MCF 10A (cell line): ENCODE results near the gene BBS5. TPM values are rescaled to one million over a fixed set of nuclear protein-coding genes. Genes with fewer than 3 reads are reported as not detected.
"Not testable (repeated sequence)": the region's sequence is repeated elsewhere in the genome, so short reads cannot be mapped to it uniquely, and the experiment has no call there.

Experiments used
- Bru-seq: library from RNA; stranded (reverse); fragments of 400-500 nt; gene quantifications from one replicate; lab custom pipeline; 2021; lab: Mats Ljungman, UMichigan
- BruChase-seq, 2 experiments: library from RNA; stranded (reverse); fragments of 400-500 nt; gene quantifications; one replicate each; lab custom pipeline; 2021; lab: Mats Ljungman, UMichigan
- BruUV-seq: library from RNA; stranded (reverse); fragments of 400-500 nt; replicated peaks from 2 replicates; lab custom pipeline; 2021; lab: Mats Ljungman, UMichigan
- CTCF ChIA-PET: fragments of 300-600 bp; sonication (Branson Sonifier 250); formaldehyde crosslinking; extraction: SDS; loops from one replicate; lab custom pipeline; 2021; ENCODE audit warnings: antibody characterized with exemption, inconsistent platforms; lab: Yijun Ruan, JAX
- POLR2A ChIA-PET: fragments of 300-600, 350-650 bp; sonication (Branson Sonifier 250); formaldehyde crosslinking; extraction: SDS; loops from one replicate; lab custom pipeline; 2020; ENCODE audit warnings: antibody characterized with exemption, inconsistent platforms; lab: Yijun Ruan, JAX
- DNase-seq: peaks from one replicate; pipeline ENCODE4 v3.0.0-alpha.2; 2018; ENCODE audit not compliant: unreplicated experiment
- H3K27ac Mint-ChIP-seq: one replicate; pipeline ENCODE4 v1.8.0; 2022; ENCODE audit warnings: mild to moderate bottlenecking, low read depth, mixed read lengths; ENCODE audit not compliant: unreplicated experiment
- H3K27me3 Mint-ChIP-seq: one replicate; pipeline ENCODE4 v1.8.0; 2022; ENCODE audit warnings: mixed read lengths; ENCODE audit not compliant: insufficient read depth, unreplicated experiment
- H3K36me3 Mint-ChIP-seq: one replicate; pipeline ENCODE4 v1.8.0; 2022; ENCODE audit warnings: mild to moderate bottlenecking, moderate library complexity, mixed read lengths; ENCODE audit not compliant: insufficient read depth, unreplicated experiment
- H3K4me1 Mint-ChIP-seq: one replicate; pipeline ENCODE4 v1.8.0; 2022; ENCODE audit warnings: mixed read lengths; ENCODE audit not compliant: insufficient read depth, unreplicated experiment
- H3K4me3 Mint-ChIP-seq: one replicate; pipeline ENCODE4 v1.8.0; 2022; ENCODE audit warnings: mild to moderate bottlenecking, moderate library complexity, mixed read lengths; ENCODE audit not compliant: unreplicated experiment
- H3K9me3 Mint-ChIP-seq: one replicate; pipeline ENCODE4 v1.8.0; 2022; ENCODE audit warnings: mixed read lengths; ENCODE audit not compliant: unreplicated experiment
- CTCF ChIP-seq: fragments of 200-600 bp; IDR thresholded peaks from one replicate; pipeline ENCODE4 v1.8.0; 2022; ENCODE audit warnings: antibody characterized with exemption, mild to moderate bottlenecking; ENCODE audit not compliant: unreplicated experiment
- intact Hi-C: fragments of 100-400 bp; cut with micrococcal nuclease; formaldehyde crosslinking; loops from 2 replicates; pipeline ENCODE4 v1.14.1; 2022
- long read RNA-seq: library from polyadenylated mRNA; stranded (forward); transcript quantifications from one replicate; pipeline ENCODE4 v2.0.0, GENCODE V29; 2022
- total RNA-seq: library from RNA; stranded (reverse); gene quantifications from 2 replicates; pipeline ENCODE4 v1.2.3, GENCODE V29; 2022

BBS5 gene
- total RNA-seq (9.0 and 12.7 TPM in 2 replicates), Bru-seq, nascent RNA (percentile 57 among the genes with signal in this experiment), BruChase-seq, experiment 1, labeled RNA remaining after a 6-hour chase (percentile 91 among the genes with signal in this experiment), BruChase-seq, experiment 2, labeled RNA remaining after a 2-hour chase (percentile 78 among the genes with signal in this experiment)
- long read RNA-seq, result 0 reads

GRCh38 chr2:169479257-169480078, at the start of gene BBS5:
Gene BBS5 (plus strand): TSS chr2:169479494. CDS start chr2:169479554, 60 bp downstream.
- Mint-ChIP-seq H3K4me3 (peak within 1 kb of the TSS; percentile 90), H3K36me3 (peaks cover 7% of the 10 kb centered on the region), H3K27me3 (no peaks in the 10 kb centered on the region), H3K9me3 (no peaks in the 10 kb centered on the region), H3K27ac (peak within 1 kb of the TSS; percentile 71), H3K4me1 (peaks cover 12% of the 10 kb centered on the region)
- intact Hi-C loops, result no loop called here
- TF ChIP-seq CTCF, result peak; percentile 28
- CTCF ChIA-PET, result interaction anchor here (0.6 to 1.9 kb wide), 13 partner anchors 10 to 346 kb away, joined by 3 to 11 read pairs (median 4); no protein-coding TSS in a partner anchor
- no TSS peak for BruUV-seq
- POLR2A ChIA-PET, result interaction anchor here (0.7 to 4.5 kb wide), 5 partner anchors 10 to 1342 kb away, joined by 3 to 18 read pairs (median 7); no protein-coding TSS in a partner anchor
- peak; percentile 77 for DNase-seq

- H3K9me3 Mint-ChIP-seq, result not testable (repeated sequence)
These were observed 47.5 kb upstream of the BBS5 start for GRCh38 chr2:169431772-169432171.

GRCh38 chr2:169434236-169434635, 45.1 kb upstream of the BBS5 start:
- DNase-seq, H3K4me1 Mint-ChIP-seq, BruUV-seq, H3K36me3 Mint-ChIP-seq, H3K4me3 Mint-ChIP-seq, H3K9me3 Mint-ChIP-seq, H3K27ac Mint-ChIP-seq, POLR2A ChIA-PET, intact Hi-C loops: not testable (repeated sequence)
- CTCF ChIA-PET, result interaction anchor here (0.6 to 1.7 kb wide), 3 partner anchors 8 to 267 kb away, joined by 3 to 4 read pairs (median 4); no protein-coding TSS in a partner anchor
- H3K27me3 Mint-ChIP-seq, result peaks cover 52% of the 10 kb centered on the region

More at GRCh38 chr2:169431772-169432171, 47.5 kb upstream of the BBS5 start:
- peaks cover 50% of the 10 kb centered on the region for H3K27me3 Mint-ChIP-seq
- DNase-seq, H3K4me3 Mint-ChIP-seq, H3K4me1 Mint-ChIP-seq, POLR2A ChIA-PET, intact Hi-C loops, H3K27ac Mint-ChIP-seq, CTCF ChIA-PET, H3K36me3 Mint-ChIP-seq, BruUV-seq: not testable (repeated sequence)

GRCh38 chr2:169438466-169439072, 40.7 kb upstream of the BBS5 start:
- ChIA-PET POLR2A (no interaction called here), CTCF (interaction anchor here (0.7 to 2.2 kb wide), 2 partner anchors 13 to 232 kb away, joined by 5 to 12 read pairs; no protein-coding TSS in a partner anchor)
- TF ChIP-seq CTCF, result no peak
- no TSS peak for BruUV-seq
- Mint-ChIP-seq H3K36me3 (no peaks in the 10 kb centered on the region), H3K27ac (no peak overlapping the region), H3K4me1 (no peaks in the 10 kb centered on the region), H3K4me3 (no peak overlapping the region), H3K9me3 (no peaks in the 10 kb centered on the region), H3K27me3 (peaks cover 94% of the 10 kb centered on the region)
- intact Hi-C loops, result no loop called here
- no peak for DNase-seq
